ENCODE results near the gene TAP2.

Gene TAP2

DNA sequence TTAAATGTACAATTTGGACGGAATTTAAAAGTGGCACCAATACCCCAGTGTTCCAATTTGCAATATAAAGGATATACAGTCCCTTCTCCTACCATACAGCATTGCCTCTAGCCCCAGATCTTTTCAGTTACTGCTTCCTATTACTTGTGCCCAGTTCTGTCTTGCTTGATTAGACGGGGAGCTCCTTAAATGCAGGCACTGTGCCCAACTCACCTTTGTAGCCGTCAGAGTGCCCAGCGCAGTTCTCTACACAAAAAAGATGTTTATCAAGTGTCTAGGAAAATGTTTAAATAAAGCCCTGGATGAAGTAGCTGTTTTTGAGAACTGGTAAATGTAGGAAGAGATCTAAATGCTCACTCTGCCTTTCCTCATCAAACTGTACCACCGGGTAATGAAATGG is 7.6 kb downstream of the TAP2 start:
- TF ChIP-seq GATA2 (IDR thresholded peaks at IDR 0.05; ENCODE audit: low read depth, low read length), result no peak
- no peak for TF ChIP-seq GATA3 (IDR thresholded peaks at IDR 0.05; ENCODE audit: low read depth, low read length)

DNA sequence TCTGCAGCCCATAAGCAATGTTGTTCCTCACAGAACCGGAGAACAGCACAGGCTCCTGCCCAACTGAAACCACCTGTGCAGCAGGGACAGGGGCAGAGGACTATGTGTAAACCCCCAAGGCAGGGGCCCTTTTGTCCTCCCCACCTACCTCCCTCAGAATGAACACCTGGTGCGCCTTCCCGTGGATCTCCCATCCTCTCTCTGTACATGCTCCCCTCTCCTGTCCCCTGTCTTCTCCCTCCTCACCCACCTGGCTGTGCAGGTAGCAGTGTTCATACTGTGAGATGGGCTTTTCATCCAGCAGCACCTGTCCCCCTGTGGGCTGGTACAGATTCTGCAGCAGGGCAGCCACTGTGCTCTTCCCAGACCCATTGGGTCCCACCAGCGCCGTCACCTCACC is 8.5 kb downstream of the TAP2 start:
- TF ChIP-seq GATA2 (IDR thresholded peaks at IDR 0.05; ENCODE audit: low read depth, low read length) (no peak), GATA3 (IDR thresholded peaks at IDR 0.05; ENCODE audit: low read depth, low read length) (no peak)

DNA sequence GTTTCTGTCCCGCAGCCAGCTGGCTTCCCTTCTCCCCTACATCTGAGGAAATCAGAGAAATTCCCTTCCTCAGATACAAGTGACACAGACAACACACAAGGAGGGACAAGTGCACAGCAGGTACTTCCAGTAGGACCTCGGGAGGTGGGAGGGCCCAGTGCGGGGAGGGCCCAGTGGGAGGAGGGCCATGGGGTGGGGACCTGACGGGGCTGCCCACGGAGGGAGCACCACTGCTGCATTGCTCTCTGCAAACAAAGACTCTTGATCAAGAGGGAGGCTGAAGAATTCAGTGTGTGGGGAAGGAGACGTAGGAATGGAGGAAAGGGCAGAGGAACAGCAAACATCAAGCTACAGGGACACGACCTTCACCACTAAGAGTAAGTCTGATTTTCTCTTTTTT is 9.0 kb downstream of the TAP2 start:
- TF ChIP-seq GATA3 (IDR thresholded peaks at IDR 0.05; ENCODE audit: low read depth, low read length), result no peak
- TF ChIP-seq GATA2 (IDR thresholded peaks at IDR 0.05; ENCODE audit: low read depth, low read length), result no peak

DNA sequence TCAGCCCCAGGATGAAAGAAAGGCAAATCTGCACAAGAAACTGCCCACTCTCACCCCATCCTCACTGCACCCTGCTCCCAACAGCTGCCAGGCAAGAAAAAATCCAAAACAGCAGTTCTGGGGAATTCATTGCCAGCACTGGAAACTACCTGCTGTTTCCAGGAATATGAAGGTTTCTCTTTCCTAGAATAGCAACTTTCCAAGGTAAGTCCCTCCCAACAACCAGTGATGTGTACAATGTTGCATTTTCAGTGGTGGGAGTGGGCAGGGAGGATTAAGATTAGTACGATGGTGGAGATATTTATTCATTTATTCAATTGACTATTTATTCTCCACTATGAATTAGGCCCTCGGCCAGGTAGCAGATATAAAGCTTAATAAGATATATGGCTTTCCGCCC is 11.5 kb downstream of the TAP2 start:
- no peak for TF ChIP-seq GATA3 (IDR thresholded peaks at IDR 0.05; ENCODE audit: low read depth, low read length)
- TF ChIP-seq GATA2 (IDR thresholded peaks at IDR 0.05; ENCODE audit: low read depth, low read length), result no peak

DNA sequence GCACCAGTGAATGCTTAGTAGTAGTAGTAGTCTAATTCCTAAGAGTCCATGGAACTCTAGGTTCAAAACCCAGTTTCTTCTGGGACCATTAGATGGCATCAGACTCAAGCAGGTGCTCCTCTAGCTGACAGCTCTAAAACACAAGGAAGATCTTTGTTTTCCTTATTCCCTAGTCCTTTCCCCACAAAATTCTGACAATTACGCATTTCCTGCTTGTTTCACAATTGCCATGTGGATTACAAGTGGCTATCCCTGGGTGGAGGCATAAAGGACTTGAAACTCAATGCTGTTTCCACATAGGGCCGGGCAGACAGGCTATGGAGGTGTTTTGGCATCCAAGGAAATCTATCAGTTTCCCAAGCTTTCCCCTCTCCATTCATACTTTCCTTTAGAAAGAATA is 12.6 kb downstream of the TAP2 start:
- TF ChIP-seq GATA2 (IDR thresholded peaks at IDR 0.05; ENCODE audit: low read depth, low read length) (no peak), GATA3 (IDR thresholded peaks at IDR 0.05; ENCODE audit: low read depth, low read length) (no peak)

DNA sequence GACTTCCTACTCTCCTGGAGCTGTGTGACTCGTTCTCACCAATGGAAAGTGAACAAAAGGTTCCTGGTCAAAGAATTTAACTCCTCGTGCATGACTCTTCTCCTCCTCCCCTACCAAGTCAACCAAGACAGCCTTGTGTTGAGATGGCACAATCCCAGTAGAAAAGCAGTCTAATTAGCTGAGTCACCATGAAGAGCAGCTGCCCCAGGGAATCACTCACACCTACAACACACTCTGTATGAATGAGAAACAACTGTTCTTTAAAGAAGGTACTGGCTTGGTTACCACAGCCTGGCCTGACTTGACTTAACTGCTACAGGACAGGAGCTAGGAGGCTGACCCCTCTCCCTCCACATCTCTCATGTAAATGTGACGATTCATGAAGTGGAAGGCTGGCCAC is 18.8 kb downstream of the TAP2 start:
- TF ChIP-seq GATA2 (IDR thresholded peaks at IDR 0.05; ENCODE audit: low read depth, low read length) (no peak), GATA3 (IDR thresholded peaks at IDR 0.05; ENCODE audit: low read depth, low read length) (no peak)

DNA sequence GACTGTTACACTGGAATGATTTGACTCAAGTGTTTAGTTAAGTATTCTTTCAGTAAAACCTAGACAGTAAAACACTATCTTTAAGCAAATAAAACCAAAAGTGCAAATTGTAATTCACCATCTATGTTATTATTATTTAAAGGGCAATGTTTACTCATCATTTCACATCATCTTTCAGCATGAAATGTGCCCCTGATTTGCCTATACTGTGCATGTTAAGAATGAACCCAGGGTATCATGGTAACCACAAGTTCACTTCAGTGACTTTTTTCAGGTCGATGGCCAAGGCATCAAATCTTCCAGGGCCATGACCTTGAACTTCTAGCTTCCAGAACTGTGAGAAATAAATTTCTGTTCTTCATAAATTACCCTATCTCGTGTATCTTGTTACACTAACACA is 19.7 kb downstream of the TAP2 start:
- TF ChIP-seq GATA3 (IDR thresholded peaks at IDR 0.05; ENCODE audit: low read depth, low read length), result no peak
- no peak for TF ChIP-seq GATA2 (IDR thresholded peaks at IDR 0.05; ENCODE audit: low read depth, low read length)

DNA sequence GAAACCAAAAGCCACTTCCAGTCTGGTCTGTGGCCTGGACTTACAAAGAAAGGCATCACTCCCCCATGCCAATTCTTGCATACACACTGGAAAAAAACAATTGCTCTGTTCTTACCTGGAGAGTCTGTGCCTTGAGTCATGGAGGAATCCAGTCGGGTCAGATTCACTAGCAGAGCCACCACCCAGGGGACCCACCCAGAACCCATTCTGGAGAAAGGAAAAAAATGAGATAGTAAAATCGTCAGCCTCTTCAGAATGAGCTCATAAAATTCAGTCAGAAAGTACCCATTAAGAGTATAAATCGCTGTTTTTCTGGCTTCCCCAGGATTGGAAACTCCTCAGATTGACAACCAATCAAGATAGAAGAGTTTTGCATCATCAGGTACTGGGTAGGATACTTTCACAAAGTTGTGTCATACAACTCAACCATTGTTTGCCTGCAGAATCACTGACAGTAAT is 21.8 kb downstream of the TAP2 start, which contains the start of gene HLA-DOB:
Gene HLA-DOB (minus strand): TSS at position 257 of the 459 bp plus-strand sequence. CDS start 51 bp downstream, at position 206.
- TF ChIP-seq GATA2 (IDR thresholded peaks at IDR 0.05; ENCODE audit: low read depth, low read length) (no peak), GATA3 (IDR thresholded peaks at IDR 0.05; ENCODE audit: low read depth, low read length) (no peak)

DNA sequence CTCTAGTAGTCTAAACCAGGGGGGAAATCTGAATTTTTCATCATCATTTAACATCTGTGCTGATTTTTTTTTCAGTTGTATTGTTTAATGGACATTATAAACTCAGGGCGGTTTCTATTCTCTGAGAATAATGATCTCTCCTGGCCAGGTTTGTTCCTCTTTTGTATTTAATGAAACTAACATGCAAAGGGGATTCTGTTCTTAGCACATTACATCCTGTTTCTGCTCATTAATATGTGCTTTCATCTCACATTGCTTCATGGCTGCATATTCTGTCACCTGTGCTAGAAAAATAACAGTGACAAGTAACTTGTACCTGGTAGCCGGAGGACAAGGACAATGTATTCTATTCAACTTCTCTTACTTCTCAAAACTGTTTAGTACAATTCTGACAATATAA is 22.5 kb downstream of the TAP2 start:
- no peak for TF ChIP-seq GATA3 (IDR thresholded peaks at IDR 0.05; ENCODE audit: low read depth, low read length)
- TF ChIP-seq GATA2 (IDR thresholded peaks at IDR 0.05; ENCODE audit: low read depth, low read length), result no peak

DNA sequence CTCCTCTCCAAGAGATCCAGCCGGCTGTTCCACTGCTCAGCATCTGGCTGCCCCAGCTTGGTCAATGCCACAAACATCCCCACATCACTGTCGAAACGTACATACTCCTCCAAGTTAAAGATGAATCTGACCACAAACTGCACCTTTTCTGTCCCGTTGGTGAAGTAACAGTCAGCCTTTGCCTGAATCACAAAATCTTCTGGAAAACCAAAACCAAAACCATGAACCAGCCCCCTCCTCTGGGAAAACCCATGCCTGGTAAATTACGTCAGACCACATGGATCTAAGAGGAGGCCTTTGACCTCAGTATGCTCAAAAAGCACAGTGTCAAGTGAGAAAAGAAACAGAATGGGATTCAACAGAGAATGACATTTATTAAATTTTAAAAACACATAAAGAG is 23.4 kb downstream of the TAP2 start:
- TF ChIP-seq GATA3 (IDR thresholded peaks at IDR 0.05; ENCODE audit: low read depth, low read length) (no peak), GATA2 (IDR thresholded peaks at IDR 0.05; ENCODE audit: low read depth, low read length) (no peak)

DNA sequence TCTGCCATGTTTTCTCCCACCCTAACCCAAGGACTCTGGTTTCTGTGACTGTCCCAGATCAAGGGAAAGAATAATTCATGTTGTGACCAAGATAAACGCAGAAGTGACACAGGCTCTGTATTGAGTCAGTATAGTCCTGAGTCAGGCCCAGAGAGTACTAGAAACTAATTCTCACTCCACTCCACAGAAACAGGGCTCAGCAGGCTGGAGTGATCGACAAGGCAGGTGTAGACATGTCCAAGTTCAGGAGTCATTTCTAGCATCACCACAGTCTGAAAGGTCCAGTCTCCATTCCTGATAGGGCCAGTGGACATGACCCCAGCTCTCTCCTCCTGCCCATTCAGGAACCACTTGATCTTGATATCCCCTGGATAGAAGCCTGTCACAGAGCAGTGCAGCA is 24.4 kb downstream of the TAP2 start:
- TF ChIP-seq GATA3 (IDR thresholded peaks at IDR 0.05; ENCODE audit: low read depth, low read length) (no peak), GATA2 (IDR thresholded peaks at IDR 0.05; ENCODE audit: low read depth, low read length) (no peak)

DNA sequence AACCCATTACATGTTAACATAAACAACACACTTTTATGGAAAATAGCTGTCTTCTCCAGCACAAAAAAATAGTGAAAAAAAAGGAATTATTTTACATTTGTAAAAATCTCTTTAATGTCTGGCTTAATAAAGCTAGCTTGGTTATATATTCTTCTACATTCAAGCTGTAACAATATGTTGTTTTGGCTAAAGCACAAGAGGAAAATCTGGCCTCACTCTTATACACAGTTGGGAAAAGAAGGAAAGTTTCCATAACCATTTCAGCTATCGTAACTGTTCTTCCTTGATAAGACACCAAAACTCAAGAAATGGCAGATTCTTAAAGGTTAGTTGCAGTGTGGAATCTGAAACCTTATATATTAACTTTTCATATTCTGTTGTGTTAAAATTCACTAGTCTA is 29.4 kb downstream of the TAP2 start:
- TF ChIP-seq GATA3 (IDR thresholded peaks at IDR 0.05; ENCODE audit: low read depth, low read length) (no peak), GATA2 (IDR thresholded peaks at IDR 0.05; ENCODE audit: low read depth, low read length) (no peak)

DNA sequence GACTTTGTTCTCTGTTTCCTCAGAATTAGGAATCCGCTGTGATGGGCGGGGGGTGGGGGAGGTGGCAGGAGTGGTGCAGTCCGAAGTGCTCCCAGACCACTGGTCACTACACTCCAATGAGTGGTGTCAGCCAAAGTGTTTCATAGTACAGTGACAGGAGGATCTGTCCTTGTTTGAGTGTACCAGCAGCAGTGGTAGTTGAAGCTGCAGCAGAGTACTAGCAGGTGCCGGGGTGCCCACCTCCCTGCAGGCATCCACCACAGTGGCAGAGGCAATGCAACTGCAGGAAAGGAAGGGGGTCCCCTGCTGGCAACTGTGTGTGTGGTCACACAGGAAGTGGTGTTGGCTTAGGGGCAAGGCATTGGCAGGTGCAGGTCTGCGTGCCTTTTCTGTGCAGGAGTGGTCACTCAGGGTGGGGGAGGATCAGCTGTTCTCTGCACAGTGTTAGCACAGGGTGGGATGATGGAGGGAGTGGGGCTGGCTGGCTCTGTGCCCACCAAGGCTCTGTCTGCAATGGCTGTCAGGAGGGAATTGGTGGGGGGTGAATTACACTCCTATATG is 31.4 kb downstream of the TAP2 start:
- TF ChIP-seq GATA2 (IDR thresholded peaks at IDR 0.05; ENCODE audit: low read depth, low read length), result no peak
- TF ChIP-seq GATA3 (IDR thresholded peaks at IDR 0.05; ENCODE audit: low read depth, low read length), result no peak

DNA sequence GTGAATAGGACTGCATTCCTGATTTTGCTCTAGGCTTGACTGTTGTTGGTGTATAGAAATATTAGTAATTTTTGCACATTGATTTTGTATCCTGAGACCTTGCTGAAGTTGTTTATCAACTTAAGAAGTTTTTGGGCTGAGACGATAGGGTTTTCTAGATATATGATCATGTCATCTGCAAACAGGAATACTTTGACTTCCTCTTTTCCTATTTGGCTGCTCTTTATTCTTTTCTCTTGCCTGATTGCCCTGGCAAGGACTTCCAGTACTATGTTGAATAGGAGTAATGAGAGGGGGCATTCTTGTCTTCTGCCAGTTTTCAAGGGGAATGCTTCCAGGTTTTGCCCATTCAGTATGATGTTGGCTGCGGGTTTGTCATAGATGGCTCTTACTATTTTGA is 35.1 kb downstream of the TAP2 start:
- TF ChIP-seq GATA3 (IDR thresholded peaks at IDR 0.05; ENCODE audit: low read depth, low read length), result no peak
- TF ChIP-seq GATA2 (IDR thresholded peaks at IDR 0.05; ENCODE audit: low read depth, low read length), result no peak

DNA sequence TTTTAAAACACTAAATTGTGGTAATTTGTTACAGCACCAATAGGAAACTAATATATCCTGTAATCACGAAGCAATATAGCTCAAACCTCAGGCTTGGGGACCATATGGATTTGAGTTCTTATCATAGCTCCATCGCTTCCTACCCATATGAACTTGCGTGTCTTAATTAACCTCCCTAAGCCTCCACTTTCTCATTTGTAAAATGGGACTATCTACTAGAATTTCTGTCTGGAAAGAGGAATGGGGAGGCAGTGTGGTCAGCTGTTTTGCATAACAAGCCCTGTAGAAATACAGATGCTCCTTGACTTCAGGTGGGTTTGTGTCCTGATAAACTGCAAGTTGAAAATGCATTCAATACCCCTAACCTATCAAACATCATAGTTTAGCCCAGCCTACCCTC is 38.8 kb downstream of the TAP2 start:
- TF ChIP-seq GATA2 (IDR thresholded peaks at IDR 0.05; ENCODE audit: low read depth, low read length) (no peak), GATA3 (IDR thresholded peaks at IDR 0.05; ENCODE audit: low read depth, low read length) (no peak)

DNA sequence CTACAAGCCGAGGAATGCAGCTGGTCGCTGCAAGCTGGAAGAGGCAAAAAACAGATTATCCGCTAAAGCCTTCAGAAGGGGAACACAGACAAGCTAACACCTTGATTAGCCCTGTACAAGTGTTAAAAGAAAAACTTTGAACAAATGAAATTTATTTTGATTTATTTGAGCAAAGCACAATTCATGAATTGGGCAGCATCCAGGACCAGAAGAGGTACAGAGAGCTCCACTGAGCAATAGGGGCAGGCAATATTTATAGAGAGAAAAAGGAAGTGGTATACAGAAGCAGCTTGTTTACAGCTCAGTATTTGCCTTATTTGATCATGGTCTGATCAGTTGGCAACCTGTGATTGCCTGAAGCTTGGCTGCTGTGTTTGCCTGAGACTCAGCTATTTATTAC is 39.4 kb downstream of the TAP2 start:
- TF ChIP-seq GATA3 (IDR thresholded peaks at IDR 0.05; ENCODE audit: low read depth, low read length), result no peak
- no peak for TF ChIP-seq GATA2 (IDR thresholded peaks at IDR 0.05; ENCODE audit: low read depth, low read length)

Measured in SH-SY5Y (cell line).